GM12801 (cell line): Measurements from ENCODE around the gene GAMT.

Experiments
- TF ChIP-seq, protein P1 (sequence below): IDR thresholded peaks from one replicate; pipeline ENCODE4 v1.5.1; 2011; ENCODE audit warnings: control low read depth; ENCODE audit not compliant: insufficient read length; ENCODE audit errors: extremely low read depth

Gene GAMT

DNA sequence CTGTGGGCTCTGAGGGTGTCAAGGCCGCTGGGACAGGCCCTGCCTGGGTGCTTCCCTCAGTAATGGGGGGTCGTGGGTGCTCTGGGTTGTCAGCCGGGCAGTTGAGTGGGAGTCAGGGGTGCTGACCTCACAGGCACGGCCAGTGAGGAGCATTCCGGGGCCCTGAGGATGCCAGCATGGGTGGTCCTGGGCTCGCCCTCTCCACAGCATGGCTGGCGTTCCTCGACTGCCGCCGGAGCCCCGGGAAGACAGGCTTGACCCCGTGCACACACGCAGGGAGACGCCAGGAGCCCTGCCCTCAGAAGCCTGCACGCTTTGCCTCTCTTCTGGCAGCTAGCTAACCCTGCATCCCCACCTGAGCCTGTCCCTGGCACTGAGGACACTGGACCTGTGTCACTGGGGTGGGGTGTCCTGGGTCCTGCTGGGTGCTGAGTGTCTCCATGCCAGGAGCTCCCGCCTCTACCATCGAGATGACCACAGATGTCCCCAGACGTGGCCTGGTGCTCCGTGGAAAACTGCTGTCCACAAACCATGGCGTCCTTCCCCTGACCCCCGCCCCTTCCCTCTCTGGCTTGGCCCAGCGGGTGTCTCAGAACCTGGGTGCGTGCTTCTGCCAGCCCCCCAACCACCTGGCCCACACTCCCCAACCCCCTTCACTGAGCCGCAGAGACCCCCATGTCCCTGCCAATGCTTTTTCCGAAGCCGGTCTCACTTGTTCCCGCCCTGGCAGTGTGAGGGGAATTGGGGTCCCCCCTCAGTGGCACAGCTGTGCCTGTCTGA is 22.0 kb downstream of the GAMT start:
- TF ChIP-seq, protein P1, sequence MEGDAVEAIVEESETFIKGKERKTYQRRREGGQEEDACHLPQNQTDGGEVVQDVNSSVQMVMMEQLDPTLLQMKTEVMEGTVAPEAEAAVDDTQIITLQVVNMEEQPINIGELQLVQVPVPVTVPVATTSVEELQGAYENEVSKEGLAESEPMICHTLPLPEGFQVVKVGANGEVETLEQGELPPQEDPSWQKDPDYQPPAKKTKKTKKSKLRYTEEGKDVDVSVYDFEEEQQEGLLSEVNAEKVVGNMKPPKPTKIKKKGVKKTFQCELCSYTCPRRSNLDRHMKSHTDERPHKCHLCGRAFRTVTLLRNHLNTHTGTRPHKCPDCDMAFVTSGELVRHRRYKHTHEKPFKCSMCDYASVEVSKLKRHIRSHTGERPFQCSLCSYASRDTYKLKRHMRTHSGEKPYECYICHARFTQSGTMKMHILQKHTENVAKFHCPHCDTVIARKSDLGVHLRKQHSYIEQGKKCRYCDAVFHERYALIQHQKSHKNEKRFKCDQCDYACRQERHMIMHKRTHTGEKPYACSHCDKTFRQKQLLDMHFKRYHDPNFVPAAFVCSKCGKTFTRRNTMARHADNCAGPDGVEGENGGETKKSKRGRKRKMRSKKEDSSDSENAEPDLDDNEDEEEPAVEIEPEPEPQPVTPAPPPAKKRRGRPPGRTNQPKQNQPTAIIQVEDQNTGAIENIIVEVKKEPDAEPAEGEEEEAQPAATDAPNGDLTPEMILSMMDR = no peak

DNA sequence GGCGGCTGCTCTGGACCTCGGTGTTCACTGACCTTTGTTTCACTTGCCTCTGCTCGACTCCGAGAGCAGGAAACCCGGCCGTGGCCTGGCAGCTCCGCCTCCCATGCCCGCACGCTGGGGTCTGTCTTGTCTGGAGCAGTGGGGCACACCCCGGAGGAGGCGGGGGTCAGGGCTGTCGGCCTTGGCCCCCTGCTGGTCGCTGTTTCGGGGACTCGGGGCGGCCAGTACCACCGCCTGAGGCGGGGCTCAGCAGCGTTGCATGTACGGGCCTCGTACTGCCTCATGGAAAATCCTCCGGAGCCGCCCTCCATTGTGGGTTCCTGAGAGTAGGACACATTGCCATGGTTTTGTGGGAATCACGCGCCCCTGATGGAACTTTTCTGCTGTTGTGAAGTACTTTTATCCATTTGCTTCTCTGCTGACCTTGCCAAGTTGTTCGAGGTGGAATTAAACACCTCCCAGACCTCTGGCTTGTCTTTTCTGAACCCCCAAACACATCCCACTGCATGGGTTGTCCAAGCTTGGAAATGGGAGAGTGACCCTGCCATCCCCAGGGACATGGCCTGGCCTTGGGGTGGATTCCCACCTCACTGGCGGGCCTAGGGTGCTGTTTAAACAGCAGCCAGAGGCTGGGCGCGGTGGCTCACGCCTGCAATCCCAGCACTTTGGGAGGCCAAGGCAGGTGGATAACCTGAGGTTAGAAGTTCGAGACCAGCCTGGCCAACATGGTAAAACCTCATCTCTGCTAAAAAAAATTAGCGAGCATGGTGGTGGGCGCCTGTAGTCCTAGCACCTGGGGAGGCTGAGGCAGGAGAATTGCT is 23.2 kb downstream of the GAMT start:
- TF ChIP-seq, protein P1 = no peak

DNA sequence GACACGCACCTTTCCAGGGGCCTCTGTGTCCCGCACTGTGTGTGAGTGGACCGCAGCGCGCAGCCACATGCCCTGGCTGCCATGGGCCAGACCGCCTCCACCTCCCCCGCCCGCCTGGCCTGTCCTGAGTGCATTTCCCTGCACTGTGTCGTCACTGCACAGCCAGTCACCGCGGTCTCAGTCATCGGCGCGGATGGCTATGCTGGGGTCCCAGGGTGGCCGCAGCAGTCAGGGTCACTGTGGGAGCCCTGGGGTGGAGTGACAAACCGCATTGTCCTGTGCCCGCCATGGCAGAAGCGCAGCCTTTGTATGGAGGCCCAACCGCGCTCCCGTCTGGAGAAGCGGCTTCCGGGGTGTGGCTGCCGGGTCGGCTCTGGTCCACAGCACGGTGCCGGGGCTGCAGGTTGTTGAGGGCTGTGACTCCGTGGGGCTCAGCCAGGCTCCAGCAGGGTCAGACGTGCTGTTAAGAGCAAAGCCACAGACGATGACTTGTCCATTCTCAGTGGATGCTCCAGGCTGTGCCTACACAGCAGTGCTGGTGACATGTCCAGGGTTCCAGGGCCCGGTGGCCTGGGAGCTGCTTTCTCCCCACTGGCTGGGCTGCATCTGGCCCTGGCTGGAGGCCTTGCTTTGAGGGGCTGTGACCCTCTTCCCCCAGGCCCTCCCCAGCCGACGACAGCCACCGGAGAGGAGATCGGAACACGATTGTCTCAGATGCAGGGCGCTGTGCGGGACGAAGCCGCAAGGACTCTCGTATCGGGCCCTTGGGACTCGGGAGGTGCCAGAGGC is 24.0 kb downstream of the GAMT start:
- TF ChIP-seq, protein P1 = no peak

DNA sequence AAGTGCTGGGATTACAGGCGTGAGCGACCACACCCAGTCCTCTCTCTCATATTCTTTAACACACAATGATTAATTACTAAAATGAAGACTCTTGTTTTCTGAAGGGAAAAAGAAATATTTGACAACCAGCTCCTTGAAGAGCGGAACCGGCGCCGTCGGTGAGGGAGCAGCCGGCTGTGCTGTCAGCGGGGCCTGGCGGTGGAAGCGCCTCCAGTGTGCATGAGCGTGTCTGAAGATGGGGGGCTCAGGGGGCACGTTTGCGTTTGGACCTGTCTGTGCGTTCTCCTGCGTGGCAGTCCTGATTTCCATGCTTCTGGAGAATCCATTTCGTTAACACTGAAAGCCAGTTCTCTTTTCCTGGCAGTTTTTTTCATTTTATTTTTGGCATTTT is 24.9 kb downstream of the GAMT start:
- TF ChIP-seq, protein P1 = no peak

DNA sequence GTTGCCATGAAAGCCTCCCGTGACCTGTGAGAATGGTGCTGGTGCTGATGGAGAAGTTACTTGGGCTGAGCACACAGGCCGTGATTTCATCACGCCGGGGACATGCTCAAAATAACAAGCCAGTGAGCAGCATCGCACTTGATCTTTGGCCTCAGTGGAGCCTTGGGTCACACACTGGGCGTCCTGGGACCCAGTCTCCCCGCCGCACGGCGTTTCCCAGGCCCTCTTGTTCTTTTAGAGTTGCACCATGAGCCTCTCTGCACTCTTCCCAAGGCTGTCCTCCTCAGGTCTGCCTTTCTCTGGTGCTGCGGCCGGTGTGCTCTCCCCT is 27.1 kb downstream of the GAMT start:
- TF ChIP-seq, protein P1 = no peak

DNA sequence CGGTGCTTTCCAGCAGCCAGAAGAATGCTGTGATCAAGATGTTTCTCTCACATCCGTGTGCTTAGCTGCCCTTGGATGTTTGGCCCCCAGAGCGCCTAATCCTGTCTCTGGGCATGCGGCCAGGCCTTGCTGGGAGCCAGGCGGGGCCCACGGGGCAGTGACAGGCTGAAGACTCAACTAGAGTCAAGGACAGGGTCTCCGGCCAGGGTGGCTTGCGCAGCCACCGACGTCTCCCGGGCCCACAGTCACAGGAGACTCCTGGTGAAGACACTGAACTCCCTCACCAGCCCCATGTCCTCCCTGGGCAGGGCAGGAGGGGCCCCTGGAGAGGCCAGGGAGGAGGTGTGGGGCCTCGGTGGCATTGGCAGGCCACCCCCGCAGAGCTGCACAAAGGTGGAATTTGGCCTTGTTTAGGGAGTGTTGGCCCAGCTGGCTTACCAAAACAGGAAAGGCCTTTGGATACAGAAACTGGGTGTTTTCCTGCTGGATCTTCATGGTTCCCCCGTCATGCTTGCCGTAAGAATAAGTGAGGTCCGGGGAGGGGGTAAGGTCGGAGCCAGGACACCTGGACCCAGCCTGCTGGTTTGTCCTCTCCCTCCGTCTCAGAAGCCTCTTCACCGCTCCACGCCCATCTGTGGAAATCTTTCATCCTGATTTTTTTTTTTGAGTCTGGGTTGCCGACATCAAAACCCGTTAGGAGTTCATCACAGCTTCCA is 27.6 kb downstream of the GAMT start:
- TF ChIP-seq, protein P1 = no peak

DNA sequence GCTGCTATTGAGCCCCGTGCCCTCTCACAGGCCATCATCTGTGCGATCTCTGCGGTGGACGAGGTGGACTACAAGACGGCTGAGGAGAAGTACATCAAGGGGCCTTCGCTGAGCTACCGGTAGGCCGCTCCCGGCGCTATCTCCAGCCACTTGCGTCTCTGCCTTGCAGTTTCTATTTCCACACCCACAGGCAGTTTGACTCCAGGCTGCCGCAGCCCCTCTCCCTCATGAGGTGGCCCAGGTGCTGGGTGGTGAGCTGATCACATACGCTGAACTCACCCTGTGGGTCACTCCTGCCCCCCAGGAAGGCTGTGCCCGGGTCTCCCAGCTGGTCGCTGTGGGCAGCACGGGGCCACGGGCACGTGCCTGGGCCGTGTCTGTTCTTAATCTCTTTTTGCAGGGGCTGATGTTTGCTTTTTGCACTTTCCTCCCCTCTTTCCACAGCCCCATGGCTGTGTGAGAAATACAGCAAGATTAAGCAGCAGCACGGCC is 28.3 kb downstream of the GAMT start:
- TF ChIP-seq, protein P1 = no peak
